Measurements from ENCODE around the gene TH.

GRCh38 chr11:2154889-2155288, 16.7 kb downstream of the TH start:
- TF ChIP-seq CTCF (IDR thresholded peaks at IDR 0.05) (no peak), EZH2 (IDR thresholded peaks at IDR 0.05; ENCODE audit: borderline replicate concordance, insufficient read depth, low read depth, low read length, poor library complexity, severe bottlenecking) (no peak)
